GM19397 (cell line): ENCODE data around the gene LILRB3.
"Not testable (repeated sequence)": the region's sequence is repeated elsewhere in the genome, so short reads cannot be mapped to it uniquely, and the experiment has no call there.

Source experiments
- ATAC-seq: cut with Tn5 transposase; IDR thresholded peaks from one replicate; pipeline ENCODE4 v1.9.1; 2021; ENCODE audit warnings: mild to moderate bottlenecking, moderate library complexity; ENCODE audit not compliant: unreplicated experiment

LILRB3 gene

DNA sequence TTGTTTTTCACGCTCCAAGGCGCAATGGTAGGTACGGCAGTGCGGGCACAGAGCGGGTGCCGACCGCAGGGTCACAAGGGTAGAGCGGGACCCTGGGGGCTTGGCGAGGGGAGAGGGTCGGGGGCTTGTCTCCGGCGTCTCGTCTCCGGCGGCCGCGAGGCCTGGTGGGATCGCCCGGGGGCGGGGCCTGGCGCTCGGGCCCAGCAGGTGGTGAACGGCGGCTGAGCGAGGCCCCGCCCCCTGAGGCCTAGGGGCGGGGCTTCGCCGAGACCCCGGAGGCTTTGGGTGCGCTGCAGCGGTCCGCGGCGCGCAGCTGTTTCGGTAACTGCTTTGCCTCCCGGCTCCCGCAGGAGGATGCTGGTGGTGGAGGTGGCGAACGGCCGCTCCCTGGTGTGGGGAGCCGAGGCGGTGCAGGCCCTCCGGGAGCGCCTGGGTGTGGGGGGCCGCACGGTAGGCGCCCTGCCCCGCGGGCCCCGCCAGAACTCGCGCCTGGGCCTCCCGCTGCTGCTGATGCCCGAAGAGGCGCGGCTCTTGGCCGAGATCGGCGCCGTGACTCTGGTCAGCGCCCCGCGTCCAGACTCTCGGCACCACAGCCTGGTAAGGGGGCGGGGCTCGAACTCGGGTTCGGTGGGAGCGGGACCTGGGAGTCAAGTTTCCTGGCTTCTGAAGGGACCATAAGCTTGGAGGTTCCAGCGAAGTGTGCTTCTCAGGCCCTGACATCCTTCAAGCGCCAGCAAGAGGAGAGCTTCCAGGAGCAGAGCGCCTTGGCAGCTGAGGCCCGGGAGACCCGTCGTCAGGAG lies 31.6 kb downstream of the LILRB3 start, which contains the start of gene TSEN34:
TSS of gene TSEN34 (plus strand) at position 298 of the 800 bp plus-strand sequence. CDS start at position 355, 57 bp downstream.
- ATAC-seq: peak; percentile 25

DNA sequence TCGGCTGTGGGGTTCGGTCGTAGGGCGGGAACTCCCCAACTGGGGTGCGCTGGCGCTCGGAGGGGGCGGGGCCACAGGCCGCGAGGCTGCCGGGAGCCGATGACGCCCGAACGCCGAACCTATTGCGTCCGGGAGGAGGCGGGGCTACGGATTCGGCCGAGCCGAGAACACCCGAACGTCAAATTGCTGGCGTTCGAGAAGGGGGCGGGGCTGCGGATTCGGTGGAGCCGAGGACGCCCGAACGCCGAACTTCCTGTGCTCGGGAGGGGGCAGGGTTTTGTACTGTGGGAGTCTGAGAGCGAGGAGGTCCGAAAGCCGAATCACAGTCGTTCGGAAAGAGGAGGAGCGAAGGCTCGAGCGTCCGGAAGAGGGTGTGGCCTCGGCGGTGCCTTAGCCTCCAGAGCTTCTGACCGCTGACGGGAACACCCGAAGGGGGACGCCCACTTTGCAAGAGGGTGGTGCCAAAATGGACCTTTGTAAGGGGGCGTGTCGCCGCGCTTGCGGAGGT lies 32.2 kb downstream of the LILRB3 start:
- ATAC-seq: peak; percentile 45

DNA sequence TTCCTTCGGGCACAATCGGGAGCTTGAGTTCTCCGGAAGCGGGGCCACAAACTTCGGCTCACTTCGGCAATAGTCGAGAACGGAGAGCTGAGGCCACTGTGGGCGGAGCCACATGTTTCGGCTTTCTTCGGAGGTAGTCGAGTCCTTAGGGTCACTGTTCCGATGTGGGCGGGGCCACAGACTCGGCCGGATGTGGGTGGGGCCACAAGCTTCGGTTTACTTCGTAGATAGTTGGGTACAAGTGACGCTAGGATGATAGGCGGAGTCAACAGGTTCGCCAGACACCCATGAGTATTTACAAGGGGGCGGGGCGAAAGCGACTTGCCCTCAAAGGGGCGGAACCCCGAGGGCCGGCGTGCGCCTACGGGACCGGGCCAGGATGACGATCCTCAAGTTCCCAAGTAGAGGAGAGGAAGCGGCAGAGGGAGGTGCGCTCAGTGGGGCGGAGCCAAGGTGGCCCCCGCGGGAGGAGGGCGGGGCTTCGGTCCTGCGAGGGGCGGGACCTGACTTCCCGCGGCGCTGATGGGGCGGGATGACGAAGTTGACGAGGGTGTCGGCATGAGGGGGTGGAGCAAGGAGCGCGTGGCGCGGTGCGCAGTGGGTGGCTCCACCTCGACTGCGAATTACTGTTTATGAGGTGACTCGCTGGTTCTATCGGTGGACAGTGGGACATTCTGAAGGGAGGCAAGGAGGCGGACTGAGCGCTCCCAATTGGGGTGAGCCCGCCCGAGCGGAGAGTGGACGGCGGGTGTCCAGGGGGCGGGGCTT lies 32.9 kb downstream of the LILRB3 start:
- ATAC-seq: peak; percentile 43

DNA sequence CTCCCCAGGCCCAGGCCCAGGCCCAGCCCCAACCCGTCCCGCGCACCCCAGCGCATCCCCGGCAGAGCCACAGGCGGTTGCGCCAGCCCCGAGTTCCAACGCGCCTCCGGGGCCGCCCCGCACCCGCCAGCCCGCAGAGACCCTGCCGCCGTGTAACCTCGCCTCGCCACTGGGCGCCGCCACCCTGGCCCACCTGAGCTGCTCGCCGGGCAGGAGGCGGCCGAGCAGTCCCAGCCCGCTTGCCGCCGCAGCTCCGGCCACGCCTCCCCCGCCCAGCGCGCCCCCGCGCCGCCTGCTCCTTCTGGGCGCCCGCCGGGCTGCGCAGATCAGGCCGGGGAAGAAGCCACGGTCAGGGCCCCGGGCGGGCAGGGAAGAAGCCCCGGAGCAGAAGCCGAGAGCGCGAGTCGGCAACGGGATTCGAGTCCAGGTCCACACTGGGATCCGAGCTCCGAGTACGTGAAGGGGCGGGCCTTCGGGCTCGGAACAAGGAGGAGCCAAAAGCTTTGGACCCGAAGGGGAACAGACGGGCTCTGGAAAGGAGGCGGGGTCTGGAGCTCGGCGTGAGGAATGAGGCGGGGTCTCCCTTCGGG lies 33.6 kb downstream of the LILRB3 start, which contains the start of gene MBOAT7:
TSS of gene MBOAT7 (minus strand) at position 436 of the 590 bp plus-strand sequence. CDS start 1,072 bp downstream, outside the sequence.
- ATAC-seq: peak; percentile 22

DNA sequence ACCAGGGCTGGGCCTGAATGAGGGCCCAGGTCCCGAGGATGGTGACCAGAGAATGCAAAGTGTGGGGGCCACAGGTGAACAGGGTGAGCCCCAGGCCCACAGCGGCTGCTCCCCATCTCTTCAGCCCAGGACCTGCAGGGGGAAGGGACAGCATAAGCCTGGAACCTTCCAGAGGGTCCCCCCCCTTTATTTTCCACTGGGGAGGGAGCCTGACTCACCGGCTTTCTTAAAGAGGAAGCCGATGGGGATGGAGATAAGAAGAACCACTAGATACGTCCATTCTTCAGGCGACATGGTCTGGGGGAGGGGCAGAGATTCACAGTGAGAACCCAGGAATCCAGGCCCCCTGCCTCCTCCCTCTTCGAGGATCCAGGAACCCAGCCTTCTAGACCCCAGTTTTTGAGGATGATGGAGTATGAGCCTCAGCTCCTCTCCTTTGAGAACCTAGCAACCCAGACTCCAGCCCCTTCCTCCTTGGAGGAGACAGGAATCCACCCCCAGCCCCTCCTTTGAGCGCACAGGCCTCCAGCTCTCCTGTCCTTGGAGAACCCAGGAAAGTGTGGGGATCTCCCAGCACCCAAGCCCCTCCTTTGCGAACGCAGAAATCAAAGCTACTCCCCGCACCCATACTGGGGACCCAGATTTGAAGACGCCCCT lies 34.5 kb downstream of the LILRB3 start:
- ATAC-seq: no peak

DNA sequence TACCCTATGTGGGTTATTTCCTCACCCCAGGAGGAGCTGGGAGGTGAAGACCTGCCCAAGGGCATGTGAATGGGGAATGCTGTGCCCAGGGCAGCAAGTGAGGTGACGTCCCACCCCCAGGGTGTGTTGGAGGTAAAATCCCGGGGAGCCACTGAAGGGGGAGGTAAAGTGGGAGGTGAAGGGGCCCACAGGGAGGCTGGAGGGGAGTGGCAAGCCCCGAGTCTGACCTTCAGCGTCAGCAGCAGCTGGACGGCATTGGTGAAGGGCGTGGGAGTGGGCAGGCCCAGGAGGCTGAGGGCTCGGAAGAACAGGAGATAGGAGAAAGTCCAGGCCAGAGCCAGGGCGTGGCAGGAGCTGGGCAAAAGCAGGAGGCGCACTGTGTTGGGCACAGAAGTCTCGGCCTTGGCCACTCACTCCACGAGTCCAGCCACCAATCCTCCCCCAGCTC lies 35.8 kb downstream of the LILRB3 start:
- no peak for ATAC-seq

DNA sequence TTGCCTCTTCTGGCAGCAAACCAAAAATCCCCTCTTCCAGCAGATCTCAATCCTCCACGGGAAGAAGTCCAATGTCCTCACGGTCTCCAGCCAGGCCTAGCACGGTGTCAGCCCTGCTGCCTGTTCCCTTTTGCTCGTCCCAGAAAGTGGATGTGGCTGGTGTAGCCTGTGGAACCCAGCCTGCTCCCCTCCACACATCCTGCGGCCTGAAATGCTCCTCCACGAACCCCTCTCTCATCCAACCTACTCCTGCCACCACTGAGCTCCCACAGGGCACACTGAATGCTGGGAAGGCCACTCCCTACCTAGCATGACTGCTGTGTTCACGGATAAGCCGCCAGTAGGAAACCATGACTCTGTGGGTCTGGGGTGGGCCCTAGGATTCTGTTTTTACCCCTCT lies 36.5 kb downstream of the LILRB3 start:
- no peak for ATAC-seq

DNA sequence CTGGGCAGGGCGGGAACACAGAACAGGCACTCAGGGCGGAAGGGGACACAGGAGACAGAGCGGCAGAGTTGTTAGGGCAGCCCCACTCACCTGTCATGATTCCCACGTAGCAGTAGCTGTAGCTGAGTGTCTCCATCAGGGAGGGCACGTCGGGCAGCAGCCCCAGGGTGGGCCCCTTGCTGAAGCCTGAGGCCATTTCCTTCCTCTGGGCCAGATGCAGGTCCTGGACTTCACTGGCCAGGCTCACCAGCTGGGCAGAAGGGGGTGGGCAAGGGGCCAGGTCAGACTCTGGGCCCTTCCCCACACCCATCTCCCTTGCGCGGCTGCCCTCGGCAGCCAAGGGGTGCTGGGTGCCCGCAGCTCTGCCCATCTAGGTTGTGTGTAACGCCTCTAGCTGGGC lies 39.4 kb downstream of the LILRB3 start:
- no peak for ATAC-seq

DNA sequence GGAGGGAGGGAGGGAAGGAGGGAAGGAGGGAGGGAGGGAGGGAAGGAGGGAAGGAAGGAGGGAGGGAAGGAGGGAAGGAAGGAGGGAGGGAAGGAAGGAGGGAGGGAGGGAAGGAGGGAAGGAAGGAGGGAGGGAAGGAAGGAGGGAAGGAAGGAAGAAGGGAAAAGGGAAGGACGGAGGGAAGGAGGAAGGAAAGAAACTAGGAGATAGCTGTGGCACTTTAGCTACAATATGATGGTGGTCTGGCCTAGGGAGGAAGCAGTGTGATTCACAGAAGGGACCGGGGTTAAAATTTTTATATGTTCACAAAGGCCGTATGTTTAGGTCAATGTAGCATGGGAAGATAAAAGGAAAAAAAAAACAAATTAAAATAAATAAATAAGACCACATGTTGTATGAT lies 40.9 kb downstream of the LILRB3 start:
- not testable (repeated sequence) for ATAC-seq

DNA sequence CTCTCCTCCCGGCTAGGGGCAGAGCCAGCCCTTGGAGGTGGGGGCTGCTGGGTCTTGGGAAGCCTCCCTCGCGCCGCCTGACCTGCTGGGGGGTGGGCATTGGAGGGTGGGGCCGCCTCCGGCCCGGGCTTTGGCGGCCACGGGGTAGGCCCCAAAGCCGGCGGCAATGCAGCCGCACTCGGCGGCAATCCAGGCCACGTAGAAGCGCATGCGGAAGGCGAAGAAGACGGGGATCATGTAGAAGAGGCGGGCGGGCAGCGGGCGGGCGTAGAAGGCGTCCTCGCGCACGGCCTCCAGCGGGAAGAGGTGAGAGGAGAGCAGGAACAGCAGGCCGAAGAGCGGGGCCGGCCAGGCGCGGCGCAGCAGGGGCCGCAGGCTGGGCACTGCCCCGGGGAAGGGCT lies 42.1 kb downstream of the LILRB3 start:
- no peak for ATAC-seq

DNA sequence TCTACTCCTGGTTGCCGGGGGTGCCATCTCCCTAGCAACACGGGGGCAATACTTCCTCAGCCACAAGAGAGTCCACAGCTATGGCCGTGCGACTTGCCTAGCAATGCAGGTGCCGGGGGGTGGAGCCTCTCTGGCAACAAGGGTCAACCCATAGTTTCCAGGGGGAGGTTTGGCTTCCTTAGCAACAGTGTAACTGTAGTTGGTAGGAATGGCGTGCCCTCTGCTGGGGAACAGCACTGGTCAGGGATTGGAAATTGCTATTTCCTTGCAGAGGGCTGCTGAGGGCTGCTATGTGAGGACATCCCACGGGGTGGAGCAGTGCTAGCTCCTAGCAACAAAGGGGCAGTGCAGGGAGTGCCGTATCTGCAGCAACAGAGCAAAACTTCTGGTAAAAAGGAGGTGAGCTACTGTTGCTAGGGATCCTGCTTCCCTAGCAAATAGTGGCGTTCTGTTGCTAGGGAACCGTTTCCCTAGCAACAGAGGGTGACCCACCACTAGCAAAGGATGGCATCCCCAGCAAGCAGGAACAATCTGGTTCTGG lies 42.8 kb downstream of the LILRB3 start:
- ATAC-seq: no peak

DNA sequence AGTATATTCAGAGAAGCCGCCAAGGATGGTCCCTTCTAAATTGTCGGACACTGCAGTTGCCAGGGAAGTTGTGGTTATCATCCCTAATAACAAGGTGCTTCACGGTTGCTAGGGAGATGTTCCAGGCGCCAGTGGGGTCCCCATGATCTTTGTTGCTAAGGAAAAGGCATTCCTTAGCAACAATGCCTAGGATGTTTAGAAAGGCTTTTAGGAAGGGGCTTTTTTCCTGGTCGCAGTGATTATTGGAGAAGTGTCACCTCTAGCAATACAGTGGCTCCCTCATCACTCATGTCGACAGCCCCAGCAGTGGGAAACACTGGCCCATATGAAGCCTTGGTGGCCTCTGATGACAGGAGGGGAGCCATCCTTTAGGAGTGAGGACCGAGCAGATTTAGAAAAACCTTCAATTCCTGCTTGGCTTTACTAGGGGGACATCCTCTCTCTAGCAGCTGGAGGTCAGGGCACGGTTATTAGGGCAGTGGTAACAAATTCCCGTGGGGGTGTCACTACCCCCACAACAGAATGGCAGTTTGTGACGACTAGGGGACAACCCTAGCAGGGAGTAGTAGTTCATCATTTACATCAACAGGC lies 43.5 kb downstream of the LILRB3 start:
- no peak for ATAC-seq

DNA sequence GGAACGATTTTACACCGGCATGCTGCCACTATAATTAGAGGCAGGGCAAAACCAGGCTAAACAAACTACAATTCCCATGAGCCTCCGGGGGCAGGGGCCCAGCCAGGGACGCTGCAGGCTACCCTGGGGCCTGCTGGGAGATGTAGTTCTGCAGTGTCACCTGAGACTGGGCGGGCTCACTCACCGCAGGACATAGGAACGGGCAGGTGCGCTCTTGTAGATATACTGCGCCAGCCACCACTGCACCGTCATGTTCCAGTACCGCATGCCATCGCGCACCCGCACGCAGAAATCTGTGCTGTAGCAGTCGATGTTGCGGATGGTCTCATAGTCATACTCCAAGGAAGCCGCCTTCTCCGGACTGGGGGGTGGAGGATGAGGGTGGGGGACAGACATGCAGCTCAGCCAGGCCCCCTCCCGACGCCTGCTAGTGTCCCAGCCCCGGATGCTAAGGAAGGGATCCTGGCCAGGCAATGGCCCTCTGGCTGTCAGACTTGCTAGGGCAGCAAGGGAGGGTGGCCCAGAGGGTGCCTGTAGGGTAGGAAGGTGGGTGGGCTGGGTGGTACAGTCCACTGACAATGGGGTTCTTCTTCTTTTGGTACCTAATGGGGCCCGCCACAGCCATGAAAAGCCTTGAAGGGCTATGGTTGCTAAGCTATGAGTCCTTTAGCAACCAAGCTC lies 44.1 kb downstream of the LILRB3 start:
- no peak for ATAC-seq

DNA sequence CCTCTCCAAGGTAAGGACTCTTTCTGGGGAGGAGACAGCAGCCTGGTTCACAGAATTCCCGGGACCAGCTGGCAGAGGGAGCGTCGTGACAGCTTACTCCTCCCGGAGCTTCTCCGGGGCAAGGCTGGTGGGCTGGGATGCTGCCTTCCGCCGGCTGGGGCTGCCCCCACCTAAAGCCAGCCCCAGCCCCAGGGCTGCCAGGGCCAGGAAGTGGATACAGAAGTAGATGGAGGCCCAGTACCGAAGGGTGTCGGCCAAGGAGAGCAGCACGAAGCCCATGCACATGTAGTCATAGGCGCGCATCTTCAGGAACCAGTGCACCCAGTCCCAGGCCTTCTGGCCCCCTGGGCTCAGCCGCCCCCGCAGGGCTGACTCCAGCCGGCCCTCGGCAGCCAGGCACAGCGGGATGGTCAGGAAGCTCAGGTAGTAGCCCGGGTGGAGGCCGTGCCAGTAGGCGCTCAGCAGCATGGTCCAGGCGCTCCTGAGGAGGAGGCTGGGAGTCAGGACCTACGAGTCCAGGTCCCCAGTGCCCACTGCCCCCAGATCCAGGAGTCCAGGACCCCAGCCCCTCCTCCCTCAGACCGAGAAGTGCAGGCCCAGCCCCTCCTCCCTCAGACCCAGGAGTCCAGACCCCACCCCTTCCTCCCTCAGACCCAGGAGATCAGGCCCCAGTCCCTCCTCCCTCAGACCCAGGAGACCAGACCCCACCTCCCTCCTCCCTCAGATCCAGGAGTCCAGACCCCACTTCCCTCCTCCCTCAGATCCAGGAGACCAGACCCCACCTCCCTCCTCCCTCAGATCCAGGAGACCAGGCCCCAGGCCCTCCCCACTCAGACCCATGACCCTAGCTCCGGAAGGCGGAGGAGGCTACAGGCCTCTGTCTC lies 48.6 kb downstream of the LILRB3 start:
- ATAC-seq: no peak

DNA sequence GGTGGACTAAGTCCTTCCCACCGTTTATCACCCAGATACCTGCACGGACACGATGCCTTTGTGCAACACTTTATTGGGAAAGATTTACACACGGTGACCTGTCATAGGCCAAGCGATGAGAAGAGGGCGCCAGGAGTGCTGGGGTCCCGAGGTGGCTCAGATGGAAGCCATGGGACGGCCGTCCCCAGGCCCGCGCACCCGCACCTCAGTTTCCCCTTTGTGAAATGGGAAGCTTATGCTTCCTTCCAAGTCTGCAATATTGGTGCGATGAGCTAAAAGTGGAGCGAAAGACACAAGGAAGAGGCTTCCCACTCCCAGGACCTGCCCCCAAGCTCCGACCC lies 49.5 kb downstream of the LILRB3 start:
- ATAC-seq: no peak

DNA sequence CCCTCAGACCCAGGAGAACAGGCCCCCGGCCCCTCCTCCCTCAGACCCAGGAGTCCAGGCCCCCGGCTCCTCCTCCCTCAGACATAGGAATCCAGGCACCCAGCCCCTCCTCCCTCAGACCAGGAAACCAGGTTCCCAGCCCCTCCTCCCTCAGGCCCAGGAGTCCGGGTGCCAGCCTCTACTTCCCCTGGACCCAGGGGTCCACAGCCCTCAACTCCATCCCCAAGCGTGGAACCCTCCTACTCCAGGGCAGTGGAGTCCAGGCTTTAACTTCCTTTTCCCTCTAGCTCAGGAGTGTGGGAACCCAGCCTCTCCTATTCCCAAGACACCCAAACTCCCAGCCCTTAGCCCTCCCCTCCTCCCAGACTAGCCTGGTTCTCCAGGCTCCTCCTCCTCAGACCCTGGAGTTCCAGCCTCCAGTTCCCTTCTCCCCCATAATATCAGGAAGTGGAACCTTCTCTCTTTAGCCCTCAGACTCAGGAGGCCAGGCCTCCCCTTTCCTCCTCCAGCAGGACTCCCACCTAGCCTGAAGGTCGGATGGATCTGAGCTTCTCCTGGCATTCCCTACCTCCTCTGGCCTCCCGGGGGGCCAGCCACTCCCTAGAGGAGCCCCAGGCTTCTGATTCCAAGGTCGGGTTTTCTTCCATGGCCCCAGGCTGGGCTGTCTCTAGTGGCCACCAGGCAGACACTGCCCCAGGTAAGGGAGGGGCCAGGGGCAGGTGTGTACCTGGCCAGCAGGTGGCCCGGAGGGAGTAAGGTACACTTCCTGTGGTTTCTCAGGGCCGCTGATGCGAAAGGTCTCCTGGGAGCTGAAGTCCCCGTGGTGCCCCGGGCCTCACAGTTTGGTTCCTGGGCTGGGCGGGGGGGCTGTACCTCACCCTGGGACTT lies 50.1 kb downstream of the LILRB3 start, which contains the start of gene TMC4:
TSS of gene TMC4 (minus strand) at position 690 of the 888 bp plus-strand sequence. CDS start at position 647, 43 bp downstream.
- no peak for ATAC-seq

DNA sequence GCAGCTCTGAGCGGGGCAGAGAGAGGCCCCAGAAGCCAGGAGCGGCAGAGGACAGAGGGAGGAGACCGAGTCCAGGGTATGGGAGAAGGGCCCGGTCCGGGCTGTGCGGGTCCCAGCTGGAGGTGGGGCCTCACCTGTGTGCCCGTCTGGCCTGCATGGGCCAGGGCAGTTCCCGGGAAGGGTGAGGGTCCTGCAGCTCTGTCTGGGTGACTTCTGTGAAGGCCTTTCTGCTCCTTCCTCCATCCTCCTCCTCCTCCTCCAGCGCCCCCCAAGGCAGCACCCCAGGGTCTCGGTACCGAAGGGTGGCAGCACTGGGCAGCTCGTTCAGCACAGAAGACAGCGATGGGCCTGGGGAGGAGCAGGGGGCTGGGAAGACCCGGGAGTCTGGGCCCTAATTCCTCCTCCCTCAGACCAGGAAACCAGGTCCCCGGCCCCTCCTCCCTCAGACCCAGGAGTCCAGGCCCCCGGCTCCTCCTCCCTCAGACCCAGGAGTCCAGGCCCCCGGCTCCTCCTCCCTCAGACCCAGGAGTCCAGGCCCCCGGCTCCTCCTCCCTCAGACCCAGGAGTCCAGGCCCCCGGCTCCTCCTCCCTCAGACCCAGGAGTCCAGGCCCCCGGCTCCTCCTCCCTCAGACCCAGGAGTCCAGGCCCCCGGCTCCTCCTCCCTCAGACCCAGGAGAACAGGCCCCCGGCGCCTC lies 50.9 kb downstream of the LILRB3 start:
- ATAC-seq: not testable (repeated sequence)
